Activated CD8-positive, alpha-beta memory T cell treated with anti-CD3 and anti-CD28 coated beads, Interleukin-2, amount 50 U/mL, for 48 hours (primary cell): ENCODE results near the gene NPAS3.

Experiments
- DNase-seq: peaks from one replicate; pipeline ENCODE4 v3.0.0-alpha.2; 2020

NPAS3 gene

DNA sequence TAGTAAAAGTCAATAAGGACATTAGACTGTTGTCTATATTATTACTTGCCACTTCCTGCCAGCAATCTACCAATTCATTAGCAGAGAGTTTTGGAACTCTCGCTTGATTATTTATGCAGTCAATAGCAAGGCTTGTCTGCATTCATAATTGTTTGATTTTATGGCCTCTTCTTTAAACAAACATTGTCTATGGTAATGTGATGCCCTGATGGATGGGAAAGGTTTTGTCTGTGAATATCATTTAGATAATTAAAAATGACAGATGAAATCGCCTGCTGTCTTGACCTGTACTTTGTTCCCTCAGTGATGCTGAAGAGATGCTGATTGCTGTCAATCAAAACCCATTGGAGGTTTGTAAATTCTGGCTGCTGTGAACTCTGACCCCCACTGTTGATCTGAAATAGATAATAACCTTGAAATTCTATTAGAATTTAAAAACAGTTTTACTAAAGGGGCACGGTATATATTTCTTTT, 455.3 kb downstream of the NPAS3 start:
- DNase-seq = no peak

DNA sequence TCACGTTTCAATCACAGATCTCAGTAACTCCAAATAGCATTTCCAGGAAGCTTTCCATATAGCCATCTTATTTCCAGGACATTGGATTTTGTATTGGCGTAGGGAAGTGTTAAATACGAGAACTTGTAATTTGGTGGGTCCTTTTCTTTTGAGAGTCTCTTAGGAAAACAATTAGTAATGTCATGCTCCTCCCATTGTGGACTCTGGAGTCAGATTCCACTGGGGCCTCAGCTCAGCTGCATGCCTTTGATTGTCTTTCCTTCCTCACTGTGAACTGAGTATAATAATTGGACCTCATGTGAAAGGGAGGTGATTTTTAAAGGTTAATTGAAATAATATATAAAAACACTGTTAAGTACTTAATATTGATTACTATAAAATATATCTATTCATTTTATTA, 462.6 kb downstream of the NPAS3 start:
- no peak for DNase-seq

DNA sequence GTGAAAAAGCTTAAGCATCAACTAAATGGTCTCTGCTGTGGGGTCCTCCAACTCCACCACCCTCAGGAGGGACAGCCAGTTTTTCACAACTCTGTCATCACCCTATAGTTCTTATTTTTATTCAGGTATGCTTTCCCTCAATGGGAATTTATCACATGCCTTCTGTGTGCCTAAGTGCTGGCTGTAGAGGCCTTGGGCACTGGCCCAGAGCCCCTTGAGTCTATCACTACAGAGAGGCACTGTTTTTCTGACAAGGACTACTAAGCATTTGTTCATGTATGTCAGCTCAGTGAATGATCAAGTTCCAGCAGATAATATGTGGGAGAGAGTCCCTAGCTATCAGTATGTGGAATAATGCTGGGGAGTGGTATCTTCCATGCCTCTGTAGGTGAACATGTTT, 463.9 kb downstream of the NPAS3 start:
- no peak for DNase-seq

DNA sequence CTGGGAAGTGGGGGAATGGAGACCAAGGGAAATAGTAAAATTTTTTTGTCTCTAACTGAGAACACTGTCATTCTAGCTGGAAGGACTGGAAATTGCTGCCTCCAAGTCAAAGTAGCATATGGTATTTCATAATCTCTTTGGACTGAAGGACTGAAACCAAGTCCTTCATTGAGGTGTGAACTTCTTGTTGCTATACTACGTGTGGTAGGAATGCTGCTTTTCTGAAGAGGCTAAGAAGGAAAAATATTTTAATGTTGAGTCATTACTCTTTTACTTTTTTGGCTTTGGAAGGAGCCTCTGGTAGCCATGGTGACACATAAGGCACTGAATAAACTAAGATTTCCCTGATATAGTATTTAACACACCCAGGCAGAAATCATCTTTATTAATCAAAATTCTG, 465.4 kb downstream of the NPAS3 start:
- DNase-seq = no peak

DNA sequence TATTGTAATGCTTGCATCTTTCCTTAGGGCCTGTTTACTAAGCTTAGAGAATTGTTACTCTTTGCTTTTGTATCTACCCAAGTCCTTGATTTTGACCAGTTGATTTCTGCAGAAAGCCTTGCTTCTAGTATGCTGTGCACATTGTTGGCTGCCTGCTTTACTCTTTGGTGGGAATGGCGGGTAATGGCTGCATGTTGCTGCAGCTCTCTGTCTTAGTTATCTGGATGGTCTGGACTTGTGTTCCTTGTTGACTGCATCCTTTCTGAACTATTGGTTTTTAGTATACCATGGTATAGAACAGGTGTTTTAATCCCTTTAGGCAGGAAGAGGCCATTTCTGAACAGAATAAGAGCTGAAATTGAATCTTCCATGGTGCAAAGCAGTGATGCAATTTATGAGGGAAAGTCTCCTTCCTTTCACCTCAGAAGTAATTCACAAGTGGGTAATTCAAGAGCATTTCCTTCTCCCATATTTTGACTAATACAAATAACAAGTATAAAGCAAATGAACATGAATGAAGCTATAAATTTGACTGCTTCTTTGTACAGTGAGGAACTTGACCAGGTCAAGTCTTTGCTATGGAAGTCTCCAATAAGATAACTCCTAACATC, 466.4 kb downstream of the NPAS3 start:
- no peak for DNase-seq

DNA sequence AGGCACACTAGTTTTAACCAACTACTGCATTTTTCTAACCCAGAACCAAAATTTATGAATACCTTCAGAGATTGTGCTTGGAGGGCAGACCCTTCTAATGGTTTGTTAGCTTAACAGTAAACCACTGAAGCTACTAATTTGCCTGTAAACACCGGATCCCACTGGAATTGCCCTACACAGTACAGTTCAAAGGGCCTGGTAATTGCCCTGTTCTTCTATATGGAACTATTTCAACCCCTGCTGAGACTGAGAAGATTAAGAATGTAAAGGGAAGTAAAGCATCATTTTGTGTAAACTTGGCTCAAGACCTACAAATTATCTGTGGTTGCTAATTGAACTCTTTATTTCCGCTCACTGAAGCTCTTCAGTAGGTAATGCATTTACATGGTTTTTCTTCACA, 468.1 kb downstream of the NPAS3 start:
- no peak for DNase-seq

DNA sequence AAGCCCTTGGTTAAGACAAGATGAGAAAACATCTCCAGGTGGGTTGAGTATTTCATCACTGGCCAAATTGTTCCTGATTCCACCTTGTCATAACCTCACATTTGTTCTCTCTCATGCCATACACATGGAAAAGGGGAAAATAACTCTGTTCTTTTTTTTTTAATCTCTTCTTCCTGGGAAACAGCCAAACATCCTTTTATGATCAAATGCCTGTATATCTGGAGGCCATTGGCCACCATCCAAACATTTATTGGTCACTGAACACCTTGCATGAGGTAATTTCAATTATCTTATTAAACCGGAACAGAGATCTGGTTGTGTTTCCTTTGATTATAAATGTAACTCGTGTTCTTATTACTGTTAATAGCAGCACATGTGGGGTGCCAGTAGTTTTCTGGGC, 469.6 kb downstream of the NPAS3 start:
- no peak for DNase-seq

DNA sequence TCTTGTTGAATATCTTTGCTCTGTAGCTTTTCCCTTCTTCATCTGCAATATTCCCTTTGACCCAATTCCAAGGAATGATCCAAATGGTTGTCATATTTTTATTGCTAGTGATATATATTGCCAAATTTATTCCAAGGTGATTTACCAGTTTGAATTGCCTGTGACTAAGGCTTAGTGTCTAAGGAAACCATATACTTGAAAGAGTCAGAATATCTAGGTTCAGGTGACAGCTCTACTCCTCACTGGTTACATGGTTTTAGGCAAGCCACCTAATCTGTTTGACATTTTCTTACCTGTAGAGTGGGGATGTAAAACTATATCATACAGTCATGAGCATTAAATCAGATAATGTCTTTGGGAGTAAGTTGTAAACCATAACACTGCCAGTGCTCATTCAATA, 473.8 kb downstream of the NPAS3 start:
- no peak for DNase-seq

DNA sequence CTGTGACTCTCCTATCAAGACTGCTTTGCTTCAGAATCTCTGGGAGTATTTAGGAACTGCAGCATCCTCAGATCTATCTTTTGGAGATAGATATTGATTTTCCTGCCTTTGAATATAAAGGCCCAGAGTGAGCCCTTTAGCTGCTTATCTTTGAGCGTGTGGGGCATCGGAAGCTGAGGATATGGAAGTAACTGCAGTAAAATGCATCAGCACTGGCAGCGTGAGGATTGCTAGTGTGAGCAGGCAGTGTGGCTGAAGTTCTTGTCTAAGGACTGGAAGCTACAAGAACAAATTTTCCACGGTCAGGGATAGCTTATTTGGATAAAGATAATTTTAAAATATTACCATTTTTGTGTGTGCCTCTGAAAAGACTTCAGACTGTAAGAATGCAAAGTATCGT, 474.7 kb downstream of the NPAS3 start:
- DNase-seq = no peak

DNA sequence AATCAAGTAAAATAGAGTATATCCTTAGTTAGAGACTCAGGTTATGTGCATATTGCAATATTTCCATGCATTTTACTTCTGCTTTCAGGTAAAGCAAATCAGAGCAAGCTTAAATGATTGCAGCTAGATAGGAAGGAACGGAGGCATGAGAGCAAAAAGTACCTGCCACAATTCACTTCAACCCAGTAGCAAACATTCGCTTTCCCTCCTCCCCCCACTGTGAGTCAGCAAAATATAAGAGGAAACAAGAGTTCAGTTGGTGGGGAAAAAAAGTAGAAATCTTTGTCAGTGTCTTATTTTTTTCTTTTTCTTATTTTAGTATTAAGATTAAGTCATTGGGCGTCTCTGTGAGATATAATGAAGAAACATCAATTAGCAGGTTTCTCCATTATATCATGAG, 475.4 kb downstream of the NPAS3 start:
- no peak for DNase-seq

DNA sequence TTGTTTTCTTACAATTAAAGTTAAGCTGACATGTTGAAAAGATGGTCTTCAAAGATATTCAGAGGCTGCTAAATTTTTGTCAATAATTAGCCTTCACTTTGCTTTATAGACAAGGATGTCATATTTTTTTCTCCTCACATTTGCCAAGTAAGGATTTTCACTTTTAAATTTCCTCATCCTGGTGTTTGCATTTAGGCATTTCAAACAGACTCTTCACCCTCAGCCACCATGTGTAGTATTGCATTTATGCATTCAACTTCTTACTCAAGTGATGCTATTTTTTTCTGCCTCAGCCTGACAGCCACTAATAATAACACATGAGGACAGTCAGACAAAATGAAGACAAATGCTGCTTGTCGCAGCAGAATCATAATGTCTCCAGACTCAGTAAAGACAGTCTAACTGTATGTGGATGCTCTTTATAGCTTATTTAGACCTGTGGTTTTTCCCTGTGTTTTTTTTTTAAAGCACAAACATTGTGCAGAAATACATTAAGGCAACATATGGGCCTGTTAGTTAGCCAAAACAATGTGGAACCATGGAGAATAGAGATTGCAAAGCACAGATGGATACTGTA, 481.5 kb downstream of the NPAS3 start:
- no peak for DNase-seq

DNA sequence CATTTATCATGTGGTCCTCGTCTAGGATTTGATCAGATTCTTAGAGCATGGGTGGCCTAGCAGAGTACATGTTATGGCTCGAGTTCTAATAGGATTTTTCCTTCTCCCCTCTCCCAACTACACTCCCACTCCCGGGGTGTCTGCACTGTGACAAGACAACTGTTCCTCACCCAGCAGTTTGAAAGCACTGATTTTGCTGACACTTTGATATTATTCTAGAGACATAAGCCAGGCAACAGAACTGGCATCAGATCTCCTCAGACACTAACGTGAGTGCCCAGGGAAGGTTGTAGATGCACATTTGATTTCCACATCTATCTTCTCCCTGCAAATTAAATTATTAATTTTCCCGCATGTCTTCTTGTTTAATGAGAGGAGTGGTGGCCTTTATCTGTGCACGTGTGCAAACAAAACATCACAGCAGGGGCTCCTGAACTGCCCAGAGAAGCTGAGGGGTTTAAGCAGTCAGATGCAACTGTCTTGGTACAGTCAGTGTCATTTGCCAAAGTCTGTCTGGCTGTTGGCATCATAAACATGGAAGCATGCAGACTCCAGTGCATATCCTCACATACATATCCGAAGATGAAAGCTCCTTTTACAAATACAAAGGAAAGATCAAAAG, 491.8 kb downstream of the NPAS3 start:
- DNase-seq = no peak

DNA sequence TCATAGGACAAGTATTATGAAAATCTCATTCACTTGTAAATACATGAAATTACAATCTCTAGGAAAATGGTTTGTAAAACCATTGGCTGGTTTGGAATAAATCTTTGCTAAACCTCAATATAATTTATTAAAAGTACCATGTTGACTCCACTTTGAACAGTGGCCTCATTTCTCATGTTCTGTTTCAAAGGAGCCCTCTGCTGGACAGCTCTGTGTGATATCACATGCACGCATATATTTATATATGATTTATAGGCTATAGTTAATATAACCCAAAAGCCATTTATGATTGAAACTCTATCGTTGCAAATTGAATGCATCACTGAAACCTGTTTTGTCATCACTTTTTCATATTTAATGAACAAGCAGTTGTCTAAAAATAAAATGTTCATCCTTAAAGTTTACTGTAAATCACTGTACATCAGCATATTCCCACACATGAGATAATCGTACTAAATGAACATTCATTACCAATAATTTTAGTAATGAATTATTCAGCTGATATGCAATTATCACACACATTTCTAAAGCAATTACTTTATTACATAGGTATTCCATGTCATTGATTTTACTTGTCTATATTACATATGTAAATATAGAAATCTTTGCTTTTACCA, 493.8 kb downstream of the NPAS3 start:
- DNase-seq = no peak

DNA sequence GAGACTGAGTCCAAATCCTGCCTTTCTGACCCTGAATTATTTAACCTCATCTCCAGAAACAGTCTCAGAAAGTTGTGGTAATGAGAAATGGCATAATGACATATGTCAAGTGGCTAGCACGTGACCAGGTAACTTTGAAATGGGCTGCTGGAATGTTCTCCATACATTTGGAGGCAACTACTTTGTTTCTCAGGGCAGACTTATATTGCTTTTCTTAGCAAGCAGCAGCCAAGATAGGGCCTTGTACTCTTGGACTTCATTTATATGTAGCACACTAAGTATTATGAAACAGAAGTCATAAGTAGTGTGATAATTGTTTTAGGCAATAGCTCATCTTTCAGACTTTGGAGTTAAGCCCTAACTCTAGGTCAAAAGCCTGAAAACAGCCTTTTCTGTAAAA, 494.7 kb downstream of the NPAS3 start:
- no peak for DNase-seq

DNA sequence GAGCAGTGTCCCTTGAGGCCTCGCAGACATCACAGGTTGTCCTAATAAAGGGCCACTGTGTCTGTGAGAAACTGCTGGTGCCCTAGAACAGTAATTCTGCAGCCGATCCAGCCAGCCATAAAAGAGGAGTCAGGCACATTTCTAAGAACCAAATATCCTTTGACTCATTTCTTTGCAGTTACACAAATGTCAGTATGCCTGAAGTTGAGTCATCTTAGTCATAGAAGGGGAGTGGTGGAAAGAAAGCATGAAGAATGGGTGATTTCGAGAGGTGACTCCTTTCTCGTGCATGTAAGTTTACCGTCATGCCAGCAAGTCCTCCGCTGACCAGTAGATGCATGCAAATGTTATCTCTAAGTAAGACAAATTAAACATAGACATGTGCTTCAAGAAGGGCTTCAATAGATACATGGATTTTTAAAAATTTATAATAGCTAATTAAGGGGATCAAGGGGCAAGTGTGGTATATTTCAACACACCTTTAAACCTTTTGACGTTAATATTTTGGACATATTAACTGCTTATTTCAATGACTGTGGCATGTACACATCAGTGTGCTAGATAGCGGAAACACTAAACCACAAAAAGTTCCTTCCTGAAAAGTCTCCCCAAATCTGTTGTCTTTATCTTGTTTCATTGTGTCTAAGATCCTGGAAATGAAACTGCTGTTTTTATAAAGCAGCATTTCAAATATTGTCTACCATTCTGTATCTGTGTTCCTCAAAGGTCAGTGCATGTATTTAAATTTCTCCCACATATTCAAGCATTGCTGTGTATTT, 497.4 kb downstream of the NPAS3 start:
- DNase-seq = no peak

DNA sequence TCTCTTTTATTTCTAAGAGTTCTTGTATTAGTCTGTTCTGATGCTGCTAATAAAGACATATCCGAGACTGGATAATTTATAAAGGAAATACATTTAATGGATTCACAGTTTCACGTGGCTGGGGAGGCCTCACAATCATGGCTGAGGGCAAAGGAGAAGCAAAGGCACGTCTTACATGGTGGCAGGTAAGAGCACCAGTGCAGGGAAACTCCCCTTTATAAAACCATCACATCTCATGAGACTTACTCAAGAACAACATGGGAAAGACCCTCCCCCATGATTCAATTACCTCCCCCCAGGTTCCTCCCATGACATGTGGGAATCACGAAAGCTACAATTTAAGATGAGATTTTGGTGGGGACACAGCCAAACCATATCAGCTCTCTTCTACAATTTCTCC, 503.0 kb downstream of the NPAS3 start:
- DNase-seq = no peak

DNA sequence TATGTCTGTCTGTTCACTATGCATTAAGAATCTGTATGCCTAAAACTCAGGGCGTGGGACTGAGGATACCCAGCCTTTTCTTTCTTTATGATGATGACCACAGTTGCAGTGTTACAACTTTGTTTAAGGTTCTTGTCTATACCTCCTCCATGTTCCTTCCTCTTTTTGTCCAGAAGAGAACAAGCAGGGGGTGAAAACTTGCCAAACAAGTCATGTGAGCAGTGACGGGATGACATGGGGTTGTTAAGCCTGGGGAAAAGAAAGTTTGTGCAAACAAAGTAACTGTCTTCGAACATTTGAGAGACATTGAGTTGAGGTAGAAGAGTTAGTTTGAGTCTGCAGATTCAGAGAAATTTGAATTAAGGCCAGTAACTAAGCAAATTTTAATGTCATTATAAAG, 505.5 kb downstream of the NPAS3 start:
- DNase-seq = no peak

DNA sequence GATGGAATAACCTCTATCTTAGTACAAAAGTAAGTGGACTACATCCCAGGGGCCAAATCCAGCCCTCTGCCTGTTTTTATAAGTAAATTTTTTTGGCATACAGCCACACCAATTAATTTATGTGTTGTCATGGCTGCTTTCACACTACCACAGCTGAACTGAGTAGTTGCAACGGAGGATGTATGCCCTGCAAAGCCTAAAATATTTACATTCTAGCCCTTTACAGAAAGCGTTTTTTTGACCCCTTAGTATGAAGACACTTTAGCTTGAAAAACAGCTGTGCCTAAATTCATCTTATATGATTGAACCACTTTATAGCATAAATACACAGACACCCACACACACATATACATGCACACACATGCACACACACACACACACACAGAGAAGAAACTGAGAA, 510.6 kb downstream of the NPAS3 start:
- no peak for DNase-seq

DNA sequence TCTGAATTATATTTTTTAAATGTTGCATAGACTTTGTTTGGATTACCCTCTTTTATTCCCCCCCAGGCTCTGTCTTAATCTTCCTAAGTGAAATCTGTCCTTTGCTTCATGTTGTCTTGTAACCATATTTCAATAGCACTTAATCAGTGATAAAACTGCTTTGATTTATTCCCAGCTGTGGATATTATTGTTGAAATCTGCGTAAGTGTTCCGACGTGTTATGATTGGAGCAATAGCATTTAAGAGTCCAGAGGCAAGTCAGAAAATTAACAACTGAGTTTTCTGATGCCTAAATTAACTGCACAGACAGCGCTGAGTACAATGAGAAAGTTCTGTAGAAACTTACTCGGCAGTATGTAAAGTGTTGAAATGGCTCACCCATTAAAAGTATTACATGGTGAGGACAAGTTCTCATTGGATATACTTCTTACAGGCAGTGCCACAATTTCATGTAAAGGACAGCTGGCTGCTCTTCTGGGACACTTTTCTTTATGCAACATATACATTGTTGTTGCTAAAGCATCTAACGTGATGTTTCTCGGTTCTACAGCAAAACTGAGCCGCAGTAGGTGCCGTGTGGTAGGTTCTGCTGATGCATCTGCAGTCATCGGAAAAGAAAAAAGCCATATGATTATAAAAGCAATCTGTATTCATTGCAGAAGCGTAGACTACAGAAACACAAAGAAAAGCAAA, 511.2 kb downstream of the NPAS3 start:
- DNase-seq = no peak

DNA sequence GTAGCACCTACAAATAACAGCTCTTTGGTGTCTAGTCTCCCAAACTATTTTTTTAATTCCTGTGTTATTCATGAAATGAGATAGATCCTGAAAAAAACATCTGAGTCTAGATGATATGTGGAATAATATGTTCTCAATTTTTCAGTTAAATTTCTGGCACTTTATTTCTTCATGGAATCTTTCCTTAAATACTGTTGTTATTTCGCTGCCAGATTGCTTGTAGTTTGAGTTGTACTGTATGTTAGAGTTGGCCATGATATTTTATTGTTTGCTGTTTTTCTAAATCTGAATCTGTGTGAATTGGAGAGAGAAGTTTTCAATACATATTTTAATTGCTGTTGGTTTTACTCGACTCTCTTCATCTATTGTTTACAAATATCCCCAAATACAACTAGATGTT, 511.7 kb downstream of the NPAS3 start:
- DNase-seq = no peak

DNA sequence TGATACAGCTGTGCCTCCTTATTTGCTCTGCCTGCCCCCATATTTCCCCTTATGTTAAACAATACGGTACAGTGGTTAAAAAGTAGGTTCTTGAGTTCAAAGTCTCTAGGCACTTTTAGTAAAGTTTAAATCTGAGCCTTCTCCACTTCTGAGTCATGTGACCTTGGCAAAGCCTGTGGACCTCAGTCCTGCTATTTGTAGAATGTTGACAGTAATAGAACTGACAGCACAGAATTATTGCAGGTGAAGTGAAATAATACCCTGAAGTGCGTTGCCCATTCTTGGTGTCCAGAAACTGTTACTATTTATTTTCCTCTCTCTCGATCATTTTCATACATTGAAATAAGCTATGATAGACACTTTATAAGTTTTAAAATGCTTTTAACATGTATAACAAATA, 512.5 kb downstream of the NPAS3 start:
- no peak for DNase-seq

DNA sequence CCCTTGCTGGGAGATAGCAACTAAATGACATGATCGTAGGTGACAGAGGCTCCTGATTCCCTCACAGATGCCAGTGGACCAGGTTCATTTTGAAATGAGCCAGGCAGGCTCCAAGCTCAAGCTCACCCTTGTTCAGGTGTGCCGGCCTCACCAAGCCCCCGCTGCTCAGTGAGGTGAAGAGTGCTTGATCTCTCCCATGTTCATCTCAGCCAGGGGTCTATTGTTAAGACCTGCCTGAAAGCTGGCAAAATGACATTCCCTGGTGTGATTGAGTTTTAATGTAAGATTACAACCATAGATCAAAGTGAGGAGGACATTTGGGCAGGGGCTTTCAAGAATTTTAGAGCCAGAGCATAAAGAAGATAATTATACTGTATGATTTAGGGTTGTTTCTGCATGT, 514.3 kb downstream of the NPAS3 start:
- DNase-seq = no peak

DNA sequence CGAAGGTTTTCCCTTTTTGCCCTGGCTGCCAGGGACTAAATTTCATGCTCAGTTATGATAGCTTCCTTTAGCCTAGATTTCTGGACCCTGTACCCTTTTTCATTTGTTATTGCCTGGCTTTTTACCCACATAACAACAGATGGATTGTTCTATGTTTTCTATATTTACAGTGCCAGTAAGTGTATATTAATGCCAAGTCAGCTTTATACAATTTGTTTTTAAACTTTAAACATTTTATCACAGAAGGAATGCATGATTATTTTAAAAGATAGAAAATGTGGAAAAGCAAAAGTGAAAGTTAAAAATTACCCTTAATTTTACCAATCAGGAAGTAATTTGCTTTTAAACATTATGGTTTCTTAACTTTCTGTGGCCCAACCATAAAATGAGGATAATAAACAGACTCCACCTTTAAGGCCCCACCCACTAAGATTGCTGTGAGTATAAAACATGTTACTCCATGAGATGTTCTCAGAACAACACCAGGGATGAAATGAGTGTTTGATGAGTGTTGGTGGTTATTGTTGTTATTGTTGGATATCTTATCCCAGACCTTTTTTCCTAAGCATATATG, 515.4 kb downstream of the NPAS3 start:
- DNase-seq = no peak
